T47D (cell line): ENCODE data around the gene DNAH1.
A peak's percentile ranks its signal among the peaks of the same experiment; 100 is the strongest.

Experiments
- DNase-seq, 2 experiments: peaks; one replicate each; pipeline versions ENCODE4 v3.0.0 to v3.0.0-alpha.2; 2011 to 2012; ENCODE audit warnings: low read depth in 1 of 2, low spot score in 1 of 2
- JUND ChIP-seq: IDR thresholded peaks from 2 replicates; pipeline ENCODE4 v1.6.1; 2012; ENCODE audit warnings: low read depth
- in situ Hi-C: cut with HindIII; loops from 2 replicates; pipeline ENCODE4 v1.10.0; 2016; ENCODE audit warnings: low sequenced_read_pairs, low pct_unique_long_range_greater_than_20kb

The DNAH1 gene

GRCh38 chr3:52306978-52307377, 9.1 kb upstream of the DNAH1 start:
- DNase-seq, result no peak
- no peak for TF ChIP-seq JUND
- in situ Hi-C loops, result no loop called here

DNA sequence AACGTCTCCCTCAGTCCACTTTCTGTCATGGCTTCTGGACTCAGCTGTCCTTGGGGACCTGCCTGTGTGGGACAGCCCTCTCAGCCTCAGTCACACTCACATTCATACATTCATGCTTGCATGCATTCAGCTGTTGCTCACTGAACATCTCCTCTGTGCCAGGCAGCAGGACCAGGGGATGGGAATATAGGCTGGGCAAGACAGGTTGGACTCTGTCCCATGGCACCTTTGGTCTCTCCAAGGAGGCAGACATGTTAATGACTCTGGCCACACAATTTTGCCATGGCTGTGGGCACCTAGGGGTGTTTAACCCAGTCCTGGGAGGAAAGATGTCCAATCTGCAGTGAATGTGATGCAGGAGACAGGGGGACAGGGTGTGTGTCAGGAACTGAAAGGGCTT, 7.8 kb upstream of the DNAH1 start:
- in situ Hi-C loops, result no loop called here
- DNase-seq, result no peak
- no peak for TF ChIP-seq JUND

DNA sequence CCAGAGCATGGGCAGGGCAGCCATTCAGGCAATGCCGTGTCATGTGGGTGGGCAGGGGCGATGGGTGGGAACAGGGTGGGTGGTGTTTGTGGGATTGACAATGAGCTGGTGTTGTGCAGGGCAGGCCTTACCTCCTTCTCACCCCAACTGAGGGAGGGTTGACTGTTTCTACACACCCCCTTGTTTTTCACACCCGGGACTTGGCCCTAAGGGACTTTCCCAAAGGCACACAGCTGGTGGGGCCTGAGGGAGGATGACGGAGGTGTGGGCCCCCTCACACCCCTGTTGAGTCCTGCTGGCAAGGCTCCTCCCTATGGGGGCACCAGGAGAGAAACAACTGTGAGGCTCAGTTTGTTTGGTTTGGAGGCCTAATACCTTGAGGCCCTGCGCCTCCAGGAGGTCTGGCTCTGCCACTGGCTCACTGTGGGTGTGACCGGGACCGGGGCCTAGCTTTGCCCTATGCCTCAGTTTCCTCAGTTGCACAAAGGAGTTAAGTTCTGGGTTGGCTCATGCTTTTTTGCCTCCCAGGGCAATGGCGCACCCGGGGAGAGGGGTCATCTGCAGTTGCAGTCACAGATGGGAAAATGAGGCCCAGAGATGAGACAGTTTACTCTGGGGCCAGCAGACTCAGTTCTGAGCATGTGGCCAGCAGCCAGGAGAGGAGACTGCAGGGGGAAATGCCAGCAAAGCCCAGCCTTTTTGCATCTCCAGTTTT, 5.1 kb upstream of the DNAH1 start:
- in situ Hi-C loops, result no loop called here
- no peak for DNase-seq
- no peak for TF ChIP-seq JUND

- DNase-seq, result no peak
- TF ChIP-seq JUND, result no peak
- in situ Hi-C loops, result no loop called here
These were observed 4.5 kb upstream of the DNAH1 start for GRCh38 chr3:52311576-52312119.

- DNase-seq, result no peak
- in situ Hi-C loops, result no loop called here
- TF ChIP-seq JUND, result no peak
These were observed 2.8 kb upstream of the DNAH1 start for GRCh38 chr3:52313188-52313773.

DNA sequence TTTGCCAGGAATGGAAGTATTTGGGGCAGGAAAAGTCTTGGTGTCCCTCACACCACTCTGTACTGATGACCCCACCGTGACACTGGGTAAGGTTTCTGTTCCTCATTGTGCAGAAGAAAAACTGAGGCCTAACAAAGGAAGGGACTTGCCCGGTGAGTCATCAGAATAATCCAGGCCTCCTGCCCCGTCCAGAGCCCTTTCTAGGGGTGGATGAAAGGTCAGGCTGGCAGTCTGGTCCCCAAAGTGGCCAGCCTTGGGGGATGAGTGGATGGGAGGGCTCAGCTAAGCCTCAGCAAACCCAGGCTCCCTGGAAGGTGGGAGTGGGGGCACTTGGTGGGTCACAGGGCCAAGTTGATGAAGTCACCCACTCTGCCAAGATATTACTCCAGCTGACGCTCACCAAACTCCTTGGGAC, 2.3 kb upstream of the DNAH1 start:
- no peak for TF ChIP-seq JUND
- DNase-seq, result no peak
- in situ Hi-C loops, result no loop called here

DNA sequence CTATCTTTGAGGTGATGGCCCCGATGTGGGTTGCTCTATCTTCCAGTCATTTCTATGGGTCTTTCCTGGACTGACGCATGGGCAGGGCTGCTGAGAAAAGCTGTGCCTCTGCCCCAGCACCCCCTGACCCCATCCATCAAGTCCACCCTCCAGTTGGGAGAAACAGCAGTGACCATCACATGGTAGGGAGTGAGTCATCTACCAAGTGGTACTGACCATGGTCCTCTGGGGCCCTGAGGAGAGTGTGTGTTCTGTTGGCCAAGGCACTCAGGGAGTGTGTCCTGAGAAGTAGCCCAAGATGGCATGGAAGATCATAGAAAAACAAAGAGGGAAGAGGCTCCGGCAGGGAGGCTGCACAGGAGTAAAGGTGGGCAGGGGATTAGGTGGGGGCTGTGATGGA, 1.6 kb upstream of the DNAH1 start:
- DNase-seq, result no peak
- in situ Hi-C loops, result no loop called here
- TF ChIP-seq JUND, result no peak

DNA sequence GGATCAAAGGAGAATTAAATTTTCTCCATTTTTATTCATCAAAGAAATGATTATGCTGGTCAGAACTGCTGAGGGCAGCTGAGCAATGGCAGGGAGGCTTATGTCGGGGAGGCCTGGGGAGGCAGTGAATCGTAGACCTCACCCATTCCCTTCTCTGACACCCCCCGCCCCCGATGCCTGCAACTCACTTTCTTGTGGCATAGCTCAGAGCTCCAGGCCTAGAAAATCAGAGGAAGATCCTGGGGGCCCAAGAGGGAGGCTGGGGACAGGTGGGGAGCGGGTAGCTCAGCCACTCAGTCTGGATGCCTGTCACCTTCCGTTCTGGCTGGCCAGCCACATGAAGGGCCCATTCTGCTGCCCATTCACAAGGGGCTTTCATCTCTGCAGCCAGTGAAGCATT, 1.1 kb upstream of the DNAH1 start:
- TF ChIP-seq JUND, result no peak
- DNase-seq, result no peak
- in situ Hi-C loops, result no loop called here

- in situ Hi-C loops, result no loop called here
- TF ChIP-seq JUND, result no peak
- DNase-seq, result no peak
These were observed 1.3 kb downstream of the DNAH1 start for GRCh38 chr3:52317208-52318000.

- TF ChIP-seq JUND, result no peak
- in situ Hi-C loops, result no loop called here
- DNase-seq, result peak in 1 of 2 experiments; percentile 35
These were observed 2.2 kb downstream of the DNAH1 start for GRCh38 chr3:52318186-52318816.

- DNase-seq, result no peak
- in situ Hi-C loops, result no loop called here
- TF ChIP-seq JUND, result no peak
These were observed 3.9 kb downstream of the DNAH1 start for GRCh38 chr3:52319921-52320595.

DNA sequence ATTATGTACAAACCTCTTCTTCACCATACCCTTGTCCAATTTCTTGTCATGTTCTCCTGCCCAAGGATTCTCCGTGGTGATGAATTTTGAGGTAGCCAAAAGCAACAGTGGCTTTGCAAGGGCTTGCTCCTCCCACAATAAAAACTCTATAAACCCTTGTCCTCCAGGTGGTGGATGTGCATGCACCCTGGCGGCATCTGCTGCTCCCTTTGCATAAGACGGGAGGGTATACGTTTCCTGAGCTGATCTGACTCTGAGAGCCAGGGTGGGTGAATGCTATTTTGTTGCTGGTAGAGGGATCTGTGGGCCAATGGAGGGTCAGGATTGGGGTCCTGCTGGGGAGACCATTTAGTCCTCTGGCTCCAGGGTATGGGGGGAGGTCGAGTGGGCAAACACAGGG, 5.4 kb downstream of the DNAH1 start:
- in situ Hi-C loops, result no loop called here
- no peak for TF ChIP-seq JUND
- DNase-seq, result no peak
